ENCODE data around the gene OSBPL9. TPM values are rescaled to one million over a fixed set of nuclear protein-coding genes. Genes with fewer than 3 reads are reported as not detected.

Gene OSBPL9
- total RNA-seq, 1 experiment from 2014 or later, result 67.6 TPM

DNA sequence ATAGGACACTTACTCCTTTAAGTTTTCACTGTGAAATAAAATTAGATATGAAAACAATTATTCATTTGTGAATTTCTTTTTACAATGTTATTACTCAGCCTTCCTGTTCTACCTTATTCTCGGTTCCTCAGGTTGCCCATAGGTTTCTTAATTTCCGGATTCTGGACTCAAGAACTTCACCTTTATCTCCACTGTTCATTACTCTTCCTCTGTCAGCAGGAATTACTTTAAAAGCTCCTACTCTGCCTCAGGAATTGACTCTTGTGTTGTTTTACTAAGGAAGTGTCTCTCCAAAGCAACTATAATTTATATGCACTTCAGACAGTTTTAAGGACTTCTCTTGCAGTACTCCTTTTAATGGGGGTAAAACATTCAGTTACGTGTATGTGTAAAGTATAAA is 123.8 kb downstream of the OSBPL9 start:
- intact Hi-C loops (cut with micrococcal nuclease; ENCODE audit: unreplicated experiment), result no loop called here
- Mint-ChIP-seq H3K27ac (ENCODE audit: unreplicated experiment) (no peak overlapping the region), H3K27me3 (ENCODE audit: unreplicated experiment) (no peaks in the 10 kb centered on the region)

DNA sequence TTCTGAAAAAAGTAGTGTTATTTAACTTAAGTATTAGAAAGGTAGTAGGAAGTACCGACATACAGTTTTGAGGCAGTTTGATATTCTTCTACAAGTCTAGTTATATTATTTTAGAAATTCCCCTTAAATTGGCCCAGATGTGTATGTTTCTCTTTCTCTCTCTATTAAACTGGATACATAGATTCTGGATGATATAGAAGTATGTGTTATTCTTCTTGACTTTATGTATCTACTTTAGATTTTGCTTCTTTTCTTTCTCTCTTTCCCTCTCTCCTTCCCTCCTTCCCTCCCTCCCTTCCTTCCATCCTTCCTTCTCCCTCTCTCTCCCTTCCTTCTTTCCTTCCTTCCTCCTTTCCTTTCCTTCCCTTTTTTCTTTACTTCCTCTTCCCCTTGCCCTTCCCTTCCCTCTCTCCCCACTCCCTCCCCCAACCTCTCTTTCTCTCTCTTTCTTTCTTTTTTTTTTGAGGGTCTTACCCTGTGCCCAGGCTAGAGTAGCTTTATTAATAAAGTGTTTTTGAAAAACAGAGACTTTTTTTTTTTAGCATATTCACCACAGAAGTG is 124.3 kb downstream of the OSBPL9 start:
- no peaks in the 10 kb centered on the region for H3K27me3 Mint-ChIP-seq (ENCODE audit: unreplicated experiment)
- CTCF ChIA-PET, result interaction anchor here (0.5 kb wide), 1 partner anchor 923 kb away, joined by 3 read pairs; no protein-coding TSS in a partner anchor
- intact Hi-C loops (cut with micrococcal nuclease; ENCODE audit: unreplicated experiment), result no loop called here
- H3K4me1 Mint-ChIP-seq (ENCODE audit: low read depth, unreplicated experiment), result peaks cover 43% of the 10 kb centered on the region
- no peak overlapping the region for H3K4me3 Mint-ChIP-seq (ENCODE audit: low read depth, unreplicated experiment)
- H3K9me3 Mint-ChIP-seq (ENCODE audit: low read depth, unreplicated experiment), result no peaks in the 10 kb centered on the region
- H3K36me3 Mint-ChIP-seq (ENCODE audit: insufficient read depth, unreplicated experiment), result no peaks in the 10 kb centered on the region
- BruUV-seq (replicated peaks), result no TSS peak
- no peak for DNase-seq
- H3K27ac Mint-ChIP-seq (ENCODE audit: unreplicated experiment), result no peak overlapping the region
- TF ChIP-seq, protein P1, sequence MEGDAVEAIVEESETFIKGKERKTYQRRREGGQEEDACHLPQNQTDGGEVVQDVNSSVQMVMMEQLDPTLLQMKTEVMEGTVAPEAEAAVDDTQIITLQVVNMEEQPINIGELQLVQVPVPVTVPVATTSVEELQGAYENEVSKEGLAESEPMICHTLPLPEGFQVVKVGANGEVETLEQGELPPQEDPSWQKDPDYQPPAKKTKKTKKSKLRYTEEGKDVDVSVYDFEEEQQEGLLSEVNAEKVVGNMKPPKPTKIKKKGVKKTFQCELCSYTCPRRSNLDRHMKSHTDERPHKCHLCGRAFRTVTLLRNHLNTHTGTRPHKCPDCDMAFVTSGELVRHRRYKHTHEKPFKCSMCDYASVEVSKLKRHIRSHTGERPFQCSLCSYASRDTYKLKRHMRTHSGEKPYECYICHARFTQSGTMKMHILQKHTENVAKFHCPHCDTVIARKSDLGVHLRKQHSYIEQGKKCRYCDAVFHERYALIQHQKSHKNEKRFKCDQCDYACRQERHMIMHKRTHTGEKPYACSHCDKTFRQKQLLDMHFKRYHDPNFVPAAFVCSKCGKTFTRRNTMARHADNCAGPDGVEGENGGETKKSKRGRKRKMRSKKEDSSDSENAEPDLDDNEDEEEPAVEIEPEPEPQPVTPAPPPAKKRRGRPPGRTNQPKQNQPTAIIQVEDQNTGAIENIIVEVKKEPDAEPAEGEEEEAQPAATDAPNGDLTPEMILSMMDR (IDR thresholded peaks at IDR 0.05; ENCODE audit: unreplicated experiment), result no peak

More for the DNA sequence above, 123.8 kb downstream of the OSBPL9 start:
- TF ChIP-seq, protein P1 (IDR thresholded peaks at IDR 0.05; ENCODE audit: unreplicated experiment), result no peak
- peaks cover 45% of the 10 kb centered on the region for H3K4me1 Mint-ChIP-seq (ENCODE audit: low read depth, unreplicated experiment)
- no peak for DNase-seq
- no TSS peak for BruUV-seq (replicated peaks)
- CTCF ChIA-PET, result no interaction called here
- no peaks in the 10 kb centered on the region for H3K36me3 Mint-ChIP-seq (ENCODE audit: insufficient read depth, unreplicated experiment)
- H3K4me3 Mint-ChIP-seq (ENCODE audit: low read depth, unreplicated experiment), result no peak overlapping the region
- no peaks in the 10 kb centered on the region for H3K9me3 Mint-ChIP-seq (ENCODE audit: low read depth, unreplicated experiment)

DNA sequence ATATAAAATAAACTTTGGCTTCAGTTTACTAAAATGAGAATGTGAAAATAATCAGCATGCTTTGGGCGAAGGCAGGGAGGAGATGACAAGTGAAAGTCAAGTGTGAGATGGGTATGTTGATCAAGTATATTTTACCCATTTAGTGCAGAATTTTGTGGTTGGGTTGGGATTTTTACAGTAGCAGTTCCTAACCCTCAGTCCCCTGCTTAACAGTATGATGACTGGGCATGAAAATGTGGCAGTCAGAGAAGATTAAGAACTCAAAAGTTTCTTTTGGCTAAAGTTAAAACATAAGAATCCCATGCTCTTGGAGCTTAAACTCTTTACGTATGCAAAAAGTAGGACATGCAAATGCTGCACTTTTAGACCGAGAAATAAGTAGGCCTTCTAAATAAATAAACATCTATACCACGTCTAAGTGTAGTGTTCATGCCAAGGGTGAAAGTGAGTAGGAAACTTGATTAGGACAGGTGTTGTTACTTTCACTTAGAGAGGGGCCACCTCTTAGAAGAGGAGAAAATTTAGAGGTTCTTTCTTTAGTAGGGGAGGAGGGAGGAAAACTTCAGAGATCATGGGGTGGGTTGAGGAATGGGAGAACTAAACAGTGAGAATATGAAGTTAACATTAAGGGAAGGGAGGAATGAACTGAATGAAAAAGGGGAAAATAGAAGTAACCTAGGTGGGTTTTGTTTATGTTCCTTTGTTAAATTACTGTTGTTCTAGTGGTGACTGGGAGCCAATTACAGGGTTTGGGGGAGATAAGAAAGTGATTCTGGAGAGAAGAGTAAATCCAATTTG is 127.8 kb downstream of the OSBPL9 start:
- H3K4me3 Mint-ChIP-seq (ENCODE audit: low read depth, unreplicated experiment), result no peak overlapping the region
- no peaks in the 10 kb centered on the region for H3K9me3 Mint-ChIP-seq (ENCODE audit: low read depth, unreplicated experiment)
- no peaks in the 10 kb centered on the region for H3K27me3 Mint-ChIP-seq (ENCODE audit: unreplicated experiment)
- TF ChIP-seq, protein P1 (IDR thresholded peaks at IDR 0.05; ENCODE audit: unreplicated experiment), result no peak
- BruUV-seq (replicated peaks), result no TSS peak
- DNase-seq, result no peak
- no peak overlapping the region for H3K27ac Mint-ChIP-seq (ENCODE audit: unreplicated experiment)
- CTCF ChIA-PET, result no interaction called here
- intact Hi-C loops (cut with micrococcal nuclease; ENCODE audit: unreplicated experiment), result no loop called here
- H3K36me3 Mint-ChIP-seq (ENCODE audit: insufficient read depth, unreplicated experiment), result peaks cover 4% of the 10 kb centered on the region
- H3K4me1 Mint-ChIP-seq (ENCODE audit: low read depth, unreplicated experiment), result peaks cover 23% of the 10 kb centered on the region

DNA sequence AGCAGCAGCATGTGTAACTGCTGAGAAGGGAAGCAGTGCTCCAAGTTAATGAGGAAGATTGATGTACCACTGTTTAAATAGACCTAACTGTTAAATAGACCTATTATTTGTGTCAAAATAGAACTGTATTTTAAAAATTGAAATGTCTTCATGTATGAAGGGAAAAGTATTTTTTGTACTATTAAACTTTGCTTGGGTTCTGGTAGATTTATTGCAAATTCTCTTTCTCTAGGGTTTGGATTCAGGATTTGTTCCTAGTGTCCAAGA is 128.3 kb downstream of the OSBPL9 start:
- BruUV-seq (replicated peaks), result no TSS peak
- no peaks in the 10 kb centered on the region for H3K9me3 Mint-ChIP-seq (ENCODE audit: low read depth, unreplicated experiment)
- H3K4me1 Mint-ChIP-seq (ENCODE audit: low read depth, unreplicated experiment), result peaks cover 17% of the 10 kb centered on the region
- no peak overlapping the region for H3K4me3 Mint-ChIP-seq (ENCODE audit: low read depth, unreplicated experiment)
- peaks cover 4% of the 10 kb centered on the region for H3K36me3 Mint-ChIP-seq (ENCODE audit: insufficient read depth, unreplicated experiment)
- intact Hi-C loops (cut with micrococcal nuclease; ENCODE audit: unreplicated experiment), result no loop called here
- CTCF ChIA-PET, result no interaction called here
- no peak overlapping the region for H3K27ac Mint-ChIP-seq (ENCODE audit: unreplicated experiment)
- no peak for DNase-seq
- TF ChIP-seq, protein P1 (IDR thresholded peaks at IDR 0.05; ENCODE audit: unreplicated experiment), result no peak
- H3K27me3 Mint-ChIP-seq (ENCODE audit: unreplicated experiment), result no peaks in the 10 kb centered on the region

All from Calu3 (cell line).